Midbrain (tissue), 1 donor: ENCODE measurements around the gene RNASE8.

ENCODE experiments used
- DNase-seq: peaks from one replicate; lab custom pipeline; 2025; lab: John Stamatoyannopoulos, UW

RNASE8 gene

DNA sequence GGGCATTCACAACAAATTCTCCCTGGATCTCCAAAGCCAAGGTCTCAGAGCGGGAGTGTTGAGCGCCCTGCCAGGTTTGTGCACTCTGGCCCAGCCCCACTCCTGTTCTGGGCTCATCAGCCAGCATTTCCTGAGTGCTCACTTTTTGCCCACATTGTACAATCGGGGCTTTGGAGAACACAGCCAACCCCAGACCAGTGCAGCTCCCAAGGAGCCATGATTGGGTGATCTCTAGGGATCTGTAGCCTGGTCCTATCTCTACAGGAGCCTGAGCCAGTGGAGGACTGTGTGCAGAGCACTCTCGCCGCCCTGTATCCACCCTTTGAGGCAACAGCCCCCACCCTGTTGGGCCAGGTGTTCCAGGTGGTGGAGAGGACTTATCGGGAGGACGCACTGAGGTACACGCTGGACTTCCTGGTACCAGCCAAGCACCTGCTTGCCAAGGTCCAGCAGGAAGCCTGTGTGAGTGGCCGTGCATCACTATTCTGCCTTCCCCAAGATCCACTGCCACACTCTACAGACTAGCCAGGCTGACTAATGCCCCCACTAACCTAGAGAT is 15.2 kb downstream of the RNASE8 start:
- DNase-seq, result no peak

DNA sequence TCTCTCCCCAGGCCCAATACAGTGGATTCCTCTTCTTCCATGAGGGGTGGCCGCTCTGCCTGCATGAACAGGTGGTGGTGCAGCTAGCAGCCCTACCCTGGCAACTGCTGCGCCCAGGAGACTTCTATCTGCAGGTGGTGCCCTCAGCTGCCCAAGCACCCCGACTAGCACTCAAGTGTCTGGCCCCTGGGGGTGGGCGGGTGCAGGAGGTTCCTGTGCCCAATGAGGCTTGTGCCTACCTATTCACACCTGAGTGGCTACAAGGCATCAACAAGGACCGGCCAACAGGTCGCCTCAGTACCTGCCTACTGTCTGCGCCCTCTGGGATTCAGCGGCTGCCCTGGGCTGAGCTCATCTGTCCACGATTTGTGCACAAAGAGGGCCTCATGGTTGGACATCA is 16.3 kb downstream of the RNASE8 start:
- DNase-seq, result no peak

DNA sequence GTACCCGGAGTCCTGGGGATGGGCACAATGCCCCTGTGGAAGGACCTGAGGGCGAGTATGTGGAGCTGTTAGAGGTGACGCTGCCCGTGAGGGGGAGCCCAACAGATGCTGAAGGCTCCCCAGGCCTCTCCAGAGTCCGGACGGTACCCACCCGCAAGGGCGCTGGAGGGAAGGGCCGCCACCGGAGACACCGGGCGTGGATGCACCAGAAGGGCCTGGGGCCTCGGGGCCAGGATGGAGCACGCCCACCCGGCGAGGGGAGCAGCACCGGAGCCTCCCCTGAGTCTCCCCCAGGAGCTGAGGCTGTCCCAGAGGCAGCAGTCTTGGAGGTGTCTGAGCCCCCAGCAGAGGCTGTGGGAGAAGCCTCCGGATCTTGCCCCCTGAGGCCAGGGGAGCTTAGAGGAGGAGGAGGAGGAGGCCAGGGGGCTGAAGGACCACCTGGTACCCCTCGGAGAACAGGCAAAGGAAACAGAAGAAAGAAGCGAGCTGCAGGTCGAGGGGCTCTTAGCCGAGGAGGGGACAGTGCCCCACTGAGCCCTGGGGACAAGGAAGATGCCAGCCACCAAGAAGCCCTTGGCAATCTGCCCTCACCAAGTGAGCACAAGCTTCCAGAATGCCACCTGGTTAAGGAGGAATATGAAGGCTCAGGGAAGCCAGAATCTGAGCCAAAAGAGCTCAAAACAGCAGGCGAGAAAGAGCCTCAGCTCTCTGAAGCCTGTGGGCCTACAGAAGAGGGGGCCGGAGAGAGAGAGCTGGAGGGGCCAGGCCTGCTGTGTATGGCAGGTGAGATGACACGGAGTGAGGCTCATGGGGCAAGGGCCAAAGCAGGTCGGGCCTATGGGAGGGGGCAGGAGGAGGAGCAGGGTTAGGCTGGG is 17.0 kb downstream of the RNASE8 start:
- DNase-seq, result no peak

GRCh38 chr14:21075719-21076437 is 18.3 kb downstream of the RNASE8 start:
- no peak for DNase-seq

DNA sequence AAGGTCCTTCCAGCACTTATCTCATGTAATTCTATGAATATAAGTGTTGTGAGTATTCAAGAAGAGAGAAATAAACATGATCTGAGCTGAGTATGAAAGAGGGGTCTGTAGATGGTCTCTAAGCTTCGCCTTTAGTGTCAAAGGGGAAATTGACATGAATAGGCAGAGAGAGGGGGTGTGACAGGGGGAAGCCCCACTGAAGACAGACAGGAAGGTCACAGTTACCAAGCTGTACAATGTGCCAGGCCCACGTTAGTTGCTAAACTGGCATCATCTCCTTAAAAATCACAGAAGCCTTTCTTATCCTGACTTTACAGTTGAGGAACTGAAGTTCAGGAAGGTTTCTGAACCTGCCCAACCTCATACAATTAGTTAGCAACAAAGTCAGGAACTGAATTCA is 20.1 kb downstream of the RNASE8 start:
- no peak for DNase-seq

- no peak for DNase-seq
Measured at GRCh38 chr14:21078287-21078686, 20.7 kb downstream of the RNASE8 start.

- DNase-seq, result no peak
Measured at GRCh38 chr14:21078726-21079125, 21.1 kb downstream of the RNASE8 start.

- DNase-seq, result no peak
Measured at GRCh38 chr14:21081521-21082142, 24.0 kb downstream of the RNASE8 start.

DNA sequence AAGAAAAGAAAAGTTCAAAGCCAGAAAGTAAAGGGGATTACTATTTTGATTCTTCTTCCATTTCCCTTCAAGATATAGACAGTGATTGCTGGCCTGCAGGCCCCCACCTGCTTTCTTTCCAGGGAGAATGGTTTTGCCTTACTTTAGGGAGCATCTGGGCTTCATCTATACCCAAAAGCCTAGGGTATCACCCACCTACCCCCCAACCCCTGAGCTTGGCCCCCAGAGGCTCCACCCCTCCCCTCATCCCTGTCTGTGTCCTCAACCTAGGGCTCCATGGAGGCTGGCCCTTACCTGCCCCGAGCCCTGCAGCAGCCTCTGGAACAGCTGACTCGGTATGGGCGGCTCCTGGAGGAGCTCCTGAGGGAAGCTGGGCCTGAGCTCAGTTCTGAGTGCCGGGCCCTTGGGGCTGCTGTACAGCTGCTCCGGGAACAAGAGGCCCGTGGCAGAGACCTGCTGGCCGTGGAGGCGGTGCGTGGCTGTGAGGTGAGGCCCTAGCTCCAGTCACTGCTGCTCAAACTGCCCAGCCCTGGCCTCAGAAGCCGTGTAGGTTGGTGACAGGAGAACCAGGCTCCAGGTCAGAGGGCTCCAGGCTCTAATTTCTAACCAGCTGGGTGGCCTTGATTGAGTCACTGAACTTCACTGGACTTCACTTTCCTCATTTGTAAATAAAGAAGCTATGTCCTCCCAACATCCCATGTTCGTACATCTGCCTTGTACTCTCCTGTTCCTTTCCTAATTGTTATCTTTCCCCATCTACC is 26.1 kb downstream of the RNASE8 start:
- DNase-seq, result no peak

GRCh38 chr14:21084396-21084795 is 26.8 kb downstream of the RNASE8 start:
- DNase-seq, result no peak

DNA sequence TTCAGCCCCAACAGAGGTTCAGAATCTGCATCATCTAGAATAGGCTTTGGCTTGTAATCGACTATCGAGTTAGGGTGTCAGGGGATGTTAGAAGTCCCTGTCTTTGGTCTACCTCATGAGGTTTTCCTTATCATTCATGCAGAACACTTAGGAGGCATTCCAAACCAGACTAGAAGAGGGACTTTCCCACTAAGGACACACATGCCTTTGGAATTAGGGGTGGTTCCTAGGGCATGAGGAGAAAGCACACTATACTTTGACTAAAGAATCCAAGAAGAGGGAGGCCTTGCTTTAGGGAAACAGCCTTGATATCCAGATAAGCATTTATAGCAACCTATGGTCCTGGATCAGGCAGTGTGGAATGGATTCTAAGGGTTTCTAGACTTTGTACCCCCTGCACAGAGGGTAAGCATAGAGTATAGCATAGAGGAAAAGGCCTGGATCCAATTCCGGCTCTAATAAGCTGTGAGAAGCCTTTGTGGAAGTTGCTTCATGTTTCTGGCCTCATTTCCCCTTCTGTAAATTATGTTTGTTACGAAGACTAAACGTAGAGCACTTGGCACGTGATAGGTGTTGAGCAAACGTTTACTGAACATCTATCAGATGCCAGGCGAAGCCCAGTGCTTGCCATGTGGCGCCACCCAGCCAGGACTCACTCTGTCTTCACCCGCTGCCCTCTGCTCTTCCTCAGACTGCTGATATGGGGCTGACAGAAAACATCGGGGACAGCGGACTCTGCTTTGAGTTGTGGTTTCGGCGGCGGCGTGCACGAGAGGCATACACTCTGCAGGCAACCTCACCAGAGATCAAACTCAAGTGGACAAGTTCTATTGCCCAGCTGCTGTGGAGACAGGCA is 27.6 kb downstream of the RNASE8 start:
- no peak for DNase-seq

DNA sequence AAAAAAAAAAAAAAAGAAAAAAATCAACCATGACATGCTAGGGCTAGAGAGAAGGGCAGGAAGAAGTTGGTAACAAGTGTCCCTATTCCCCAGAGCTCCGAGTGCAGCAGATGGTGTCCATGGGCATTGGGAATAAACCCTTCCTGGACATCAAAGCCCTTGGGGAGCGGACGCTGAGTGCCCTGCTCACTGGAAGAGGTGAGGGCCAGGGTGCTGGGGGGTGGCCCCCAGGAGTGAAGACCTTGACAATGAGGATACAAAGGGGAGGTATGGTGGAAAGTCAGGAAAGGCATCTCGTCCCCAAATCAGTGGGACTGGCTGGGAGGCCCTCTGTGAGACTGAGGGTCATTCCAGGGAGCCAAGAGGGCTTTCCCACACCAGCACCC is 29.3 kb downstream of the RNASE8 start:
- DNase-seq, result no peak

GRCh38 chr14:21087294-21088091 is 29.9 kb downstream of the RNASE8 start:
- peak; percentile 45 for DNase-seq

DNA sequence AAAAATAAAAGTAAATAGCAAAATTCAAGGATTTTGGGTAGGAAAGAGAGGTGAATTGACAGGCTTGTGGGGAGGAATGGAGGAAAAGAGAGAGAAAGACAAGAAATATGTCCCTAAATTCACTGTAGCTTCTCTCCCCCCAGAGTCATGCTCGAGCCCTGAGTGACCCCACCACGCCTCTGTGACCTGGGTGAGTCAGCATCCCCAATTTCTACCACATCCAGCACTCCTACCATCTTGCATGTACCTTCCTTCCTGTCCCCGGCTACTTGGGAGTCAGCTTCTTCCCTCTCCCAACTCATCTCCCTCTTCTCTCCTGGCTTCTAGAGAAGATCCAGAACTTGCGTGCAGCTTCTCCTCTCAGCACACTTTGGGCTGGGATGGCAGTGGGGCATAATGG is 31.1 kb downstream of the RNASE8 start:
- no peak for DNase-seq

- DNase-seq, result no peak
Measured at GRCh38 chr14:21089271-21089670, 31.6 kb downstream of the RNASE8 start.

DNA sequence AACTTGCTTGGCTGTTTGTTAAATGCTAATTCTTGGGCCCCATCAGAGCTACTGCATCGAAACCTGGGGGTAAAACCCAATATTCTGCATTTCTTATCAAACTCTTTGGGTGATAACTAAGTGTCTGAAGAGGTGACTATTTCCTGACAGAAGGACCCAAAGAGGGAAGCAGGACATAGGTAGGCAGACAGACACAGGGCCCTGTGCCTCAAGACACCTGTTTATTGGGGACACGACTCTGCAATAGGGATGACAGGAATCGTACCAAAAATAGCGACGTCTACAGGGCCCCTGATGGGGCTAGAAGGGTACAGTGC is 32.2 kb downstream of the RNASE8 start:
- DNase-seq, result no peak

- no peak for DNase-seq
Measured at GRCh38 chr14:21090194-21090939, 32.7 kb downstream of the RNASE8 start.

- no peak for DNase-seq
Measured at GRCh38 chr14:21090940-21091663, 33.5 kb downstream of the RNASE8 start.

DNA sequence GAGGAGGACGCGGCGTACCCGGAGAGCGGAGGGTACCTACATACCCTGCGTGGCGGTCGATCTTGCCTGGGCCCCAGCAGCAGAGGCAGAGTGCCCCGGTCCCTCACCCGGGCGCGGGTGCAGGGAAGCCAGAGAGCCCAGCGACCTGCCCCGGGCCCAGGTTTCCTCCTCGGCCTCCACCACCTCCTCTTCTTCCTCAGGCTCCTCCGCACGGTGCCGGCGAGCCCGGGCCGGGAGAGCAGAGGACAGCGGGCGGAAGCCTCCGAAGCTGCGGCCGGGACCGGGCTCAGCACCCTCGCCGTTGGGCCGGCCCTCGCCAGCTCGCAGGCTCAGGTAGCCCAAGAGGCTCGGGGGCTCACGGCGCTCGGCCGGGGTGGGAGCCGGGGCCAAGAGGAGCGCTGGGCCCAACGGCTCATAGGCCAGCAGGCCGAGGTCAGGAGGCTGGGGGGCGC is 34.2 kb downstream of the RNASE8 start:
- DNase-seq, result no peak
